ENCODE measurements around the gene MORN2.

GRCh38 chr2:38866773-38867443 lies 8.9 kb upstream of the MORN2 start:
- no peak for TF ChIP-seq POLR2A (IDR thresholded peaks at IDR 0.05)
- TF ChIP-seq, protein P1, sequence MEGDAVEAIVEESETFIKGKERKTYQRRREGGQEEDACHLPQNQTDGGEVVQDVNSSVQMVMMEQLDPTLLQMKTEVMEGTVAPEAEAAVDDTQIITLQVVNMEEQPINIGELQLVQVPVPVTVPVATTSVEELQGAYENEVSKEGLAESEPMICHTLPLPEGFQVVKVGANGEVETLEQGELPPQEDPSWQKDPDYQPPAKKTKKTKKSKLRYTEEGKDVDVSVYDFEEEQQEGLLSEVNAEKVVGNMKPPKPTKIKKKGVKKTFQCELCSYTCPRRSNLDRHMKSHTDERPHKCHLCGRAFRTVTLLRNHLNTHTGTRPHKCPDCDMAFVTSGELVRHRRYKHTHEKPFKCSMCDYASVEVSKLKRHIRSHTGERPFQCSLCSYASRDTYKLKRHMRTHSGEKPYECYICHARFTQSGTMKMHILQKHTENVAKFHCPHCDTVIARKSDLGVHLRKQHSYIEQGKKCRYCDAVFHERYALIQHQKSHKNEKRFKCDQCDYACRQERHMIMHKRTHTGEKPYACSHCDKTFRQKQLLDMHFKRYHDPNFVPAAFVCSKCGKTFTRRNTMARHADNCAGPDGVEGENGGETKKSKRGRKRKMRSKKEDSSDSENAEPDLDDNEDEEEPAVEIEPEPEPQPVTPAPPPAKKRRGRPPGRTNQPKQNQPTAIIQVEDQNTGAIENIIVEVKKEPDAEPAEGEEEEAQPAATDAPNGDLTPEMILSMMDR (IDR thresholded peaks at IDR 0.05), result no peak
